Measurements from ENCODE around the gene KLRC3.
"Not testable (repeated sequence)": the region's sequence is repeated elsewhere in the genome, so short reads cannot be mapped to it uniquely, and the experiment has no call there.

KLRC3 gene

GRCh38 chr12:10420334-10420733 lies at the start of gene KLRC3:
Gene KLRC3 (minus strand): TSS chr12:10420595. CDS start chr12:10420550, 45 bp downstream.
- not testable (repeated sequence) for H3K4me3 ChIP-seq (ENCODE audit: low read length); H3K36me3 ChIP-seq (ENCODE audit: control insufficient read depth, low read depth, low read length); H3K27ac ChIP-seq (ENCODE audit: low read length); H3K4me1 ChIP-seq (ENCODE audit: control insufficient read depth, low read depth, low read length); H3K9ac ChIP-seq (ENCODE audit: low read length); H3K27me3 ChIP-seq (ENCODE audit: control insufficient read depth, insufficient read depth, low read length); H3K9me3 ChIP-seq (ENCODE audit: control insufficient read depth, low read depth, low read length)

GRCh38 chr12:10469701-10470100 lies 49.3 kb upstream of the KLRC3 start:
- no peaks in the 10 kb centered on the region for H3K9me3 ChIP-seq (ENCODE audit: control insufficient read depth, low read depth, low read length)
- H3K4me1 ChIP-seq (ENCODE audit: control insufficient read depth, low read depth, low read length) = no peaks in the 10 kb centered on the region
- no peaks in the 10 kb centered on the region for H3K27me3 ChIP-seq (ENCODE audit: control insufficient read depth, insufficient read depth, low read length)
- H3K27ac ChIP-seq (ENCODE audit: low read length) = no peak overlapping the region
- no peak overlapping the region for H3K9ac ChIP-seq (ENCODE audit: low read length)
- no peak overlapping the region for H3K4me3 ChIP-seq (ENCODE audit: low read length)
- H3K36me3 ChIP-seq (ENCODE audit: control insufficient read depth, low read depth, low read length) = no peaks in the 10 kb centered on the region

DNA sequence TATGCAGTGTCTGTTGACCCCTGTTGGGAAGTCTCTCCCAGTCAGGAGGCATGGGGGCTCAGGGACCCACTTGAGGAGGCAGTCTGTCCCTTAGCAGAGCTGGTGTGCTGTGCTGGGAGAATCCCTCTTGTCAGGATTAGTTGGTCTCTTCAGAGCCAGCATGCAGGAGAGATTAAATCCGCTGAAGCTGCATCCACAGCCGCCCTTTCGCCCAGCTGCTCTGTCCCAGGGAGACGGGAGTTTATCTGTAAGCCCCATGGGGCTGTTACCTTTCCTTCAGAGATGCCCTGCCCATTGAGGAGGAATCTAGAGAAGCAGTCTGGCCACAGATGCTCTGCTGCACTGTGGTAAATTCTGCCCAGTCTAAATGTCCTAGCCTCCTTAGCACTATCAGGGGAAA lies 45.9 kb upstream of the KLRC3 start:
- Histone ChIP-seq H3K9me3 (ENCODE audit: control insufficient read depth, low read depth, low read length) (no peaks in the 10 kb centered on the region), H3K27ac (ENCODE audit: low read length) (no peak overlapping the region), H3K36me3 (ENCODE audit: control insufficient read depth, low read depth, low read length) (no peaks in the 10 kb centered on the region), H3K4me1 (ENCODE audit: control insufficient read depth, low read depth, low read length) (no peaks in the 10 kb centered on the region), H3K27me3 (ENCODE audit: control insufficient read depth, insufficient read depth, low read length) (no peaks in the 10 kb centered on the region), H3K4me3 (ENCODE audit: low read length) (no peak overlapping the region), H3K9ac (ENCODE audit: low read length) (no peak overlapping the region)

GRCh38 chr12:10457760-10458159 lies 37.4 kb upstream of the KLRC3 start:
- H3K9me3 ChIP-seq (ENCODE audit: control insufficient read depth, low read depth, low read length) = no peaks in the 10 kb centered on the region
- no peaks in the 10 kb centered on the region for H3K27me3 ChIP-seq (ENCODE audit: control insufficient read depth, insufficient read depth, low read length)
- no peak overlapping the region for H3K27ac ChIP-seq (ENCODE audit: low read length)
- H3K36me3 ChIP-seq (ENCODE audit: control insufficient read depth, low read depth, low read length) = no peaks in the 10 kb centered on the region
- no peak overlapping the region for H3K4me3 ChIP-seq (ENCODE audit: low read length)
- H3K9ac ChIP-seq (ENCODE audit: low read length) = no peak overlapping the region
- peaks cover 3% of the 10 kb centered on the region for H3K4me1 ChIP-seq (ENCODE audit: control insufficient read depth, low read depth, low read length)

DNA sequence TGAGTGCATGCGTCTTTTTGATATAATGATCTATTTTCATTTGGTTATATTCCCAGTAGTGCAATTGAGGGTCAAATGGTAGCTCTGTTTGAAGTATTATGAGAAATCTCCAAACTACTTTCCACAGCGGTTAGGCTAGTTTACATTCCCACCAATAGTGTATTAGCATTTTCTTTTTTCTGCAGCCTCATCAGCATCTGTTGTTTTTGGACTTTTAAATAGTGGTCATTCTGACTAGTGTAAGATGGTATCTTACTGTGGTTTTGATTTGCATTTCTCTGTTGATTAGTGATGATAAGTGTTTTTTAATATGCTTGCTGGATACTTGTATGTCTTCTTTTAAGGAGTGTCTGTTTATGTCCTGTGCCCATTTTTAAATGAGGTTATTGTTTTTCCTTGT lies 36.5 kb upstream of the KLRC3 start:
- no peak overlapping the region for H3K27ac ChIP-seq (ENCODE audit: low read length)
- H3K4me1 ChIP-seq (ENCODE audit: control insufficient read depth, low read depth, low read length) = peaks cover 3% of the 10 kb centered on the region
- H3K9ac ChIP-seq (ENCODE audit: low read length) = no peak overlapping the region
- H3K9me3 ChIP-seq (ENCODE audit: control insufficient read depth, low read depth, low read length) = no peaks in the 10 kb centered on the region
- H3K27me3 ChIP-seq (ENCODE audit: control insufficient read depth, insufficient read depth, low read length) = no peaks in the 10 kb centered on the region
- no peaks in the 10 kb centered on the region for H3K36me3 ChIP-seq (ENCODE audit: control insufficient read depth, low read depth, low read length)
- H3K4me3 ChIP-seq (ENCODE audit: low read length) = no peak overlapping the region

DNA sequence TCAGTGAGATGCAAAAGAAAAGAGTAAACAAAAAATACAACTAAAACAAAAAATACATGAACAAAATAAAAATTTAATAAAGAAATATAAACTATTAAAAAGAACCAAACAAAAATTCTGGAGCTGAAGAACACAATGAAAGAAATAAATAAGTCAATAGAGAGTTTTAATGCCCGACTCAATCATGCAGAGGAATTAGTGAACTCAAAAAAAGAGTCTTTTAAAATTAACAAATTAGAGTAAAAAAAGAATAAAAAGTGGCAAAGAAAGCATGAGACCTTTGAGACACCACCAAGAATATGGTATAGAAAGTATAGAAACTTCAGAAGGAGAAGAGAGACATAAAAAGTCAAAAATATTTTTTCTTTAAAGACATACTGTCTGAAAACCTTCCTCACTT lies 35.4 kb upstream of the KLRC3 start:
- Histone ChIP-seq H3K36me3 (ENCODE audit: control insufficient read depth, low read depth, low read length) (no peaks in the 10 kb centered on the region), H3K4me3 (ENCODE audit: low read length) (no peak overlapping the region), H3K27me3 (ENCODE audit: control insufficient read depth, insufficient read depth, low read length) (no peaks in the 10 kb centered on the region), H3K4me1 (ENCODE audit: control insufficient read depth, low read depth, low read length) (peaks cover 3% of the 10 kb centered on the region), H3K27ac (ENCODE audit: low read length) (no peak overlapping the region), H3K9me3 (ENCODE audit: control insufficient read depth, low read depth, low read length) (no peaks in the 10 kb centered on the region), H3K9ac (ENCODE audit: low read length) (no peak overlapping the region)

- Histone ChIP-seq H3K9me3 (ENCODE audit: control insufficient read depth, low read depth, low read length) (no peaks in the 10 kb centered on the region), H3K27ac (ENCODE audit: low read length) (no peak overlapping the region), H3K4me3 (ENCODE audit: low read length) (no peak overlapping the region), H3K4me1 (ENCODE audit: control insufficient read depth, low read depth, low read length) (peaks cover 3% of the 10 kb centered on the region), H3K36me3 (ENCODE audit: control insufficient read depth, low read depth, low read length) (no peaks in the 10 kb centered on the region), H3K9ac (ENCODE audit: low read length) (no peak overlapping the region), H3K27me3 (ENCODE audit: control insufficient read depth, insufficient read depth, low read length) (no peaks in the 10 kb centered on the region)
Observed at GRCh38 chr12:10454531-10454930, 34.1 kb upstream of the KLRC3 start.

DNA sequence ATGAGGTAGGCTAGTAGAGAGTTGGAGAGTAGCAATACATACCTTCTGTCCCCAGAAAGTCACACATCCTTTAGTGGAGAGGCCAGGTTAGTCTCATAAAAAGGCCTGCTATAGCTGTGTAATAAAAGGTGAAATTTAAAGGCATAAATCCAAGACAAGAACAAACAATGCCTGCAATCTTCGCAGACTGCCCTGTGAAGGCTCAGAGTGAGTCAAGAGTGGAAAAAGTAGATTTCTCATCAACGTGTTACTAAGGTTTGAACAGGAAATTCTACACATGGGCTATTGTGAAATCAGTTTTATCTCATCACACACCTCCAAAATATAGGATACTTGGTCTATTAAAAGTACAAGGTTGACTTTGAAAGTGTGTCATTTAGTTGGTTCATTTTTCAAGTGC lies 32.8 kb upstream of the KLRC3 start, which contains the start of gene KLRC1:
KLRC1 (minus strand) TSS at position 222 of the 400 bp plus-strand sequence. CDS start 2,221 bp downstream, outside the sequence.
- Histone ChIP-seq H3K4me1 (ENCODE audit: control insufficient read depth, low read depth, low read length) (peaks cover 3% of the 10 kb centered on the region), H3K27ac (ENCODE audit: low read length) (no peak within 1 kb of the TSS), H3K4me3 (ENCODE audit: low read length) (no peak within 1 kb of the TSS), H3K27me3 (ENCODE audit: control insufficient read depth, insufficient read depth, low read length) (no peaks in the 10 kb centered on the region), H3K36me3 (ENCODE audit: control insufficient read depth, low read depth, low read length) (no peaks in the 10 kb centered on the region), H3K9ac (ENCODE audit: low read length) (no peak within 1 kb of the TSS), H3K9me3 (ENCODE audit: control insufficient read depth, low read depth, low read length) (no peaks in the 10 kb centered on the region)

- Histone ChIP-seq H3K27ac (ENCODE audit: low read length) (no peak overlapping the region), H3K36me3 (ENCODE audit: control insufficient read depth, low read depth, low read length) (no peaks in the 10 kb centered on the region), H3K9me3 (ENCODE audit: control insufficient read depth, low read depth, low read length) (no peaks in the 10 kb centered on the region), H3K4me1 (ENCODE audit: control insufficient read depth, low read depth, low read length) (no peaks in the 10 kb centered on the region), H3K9ac (ENCODE audit: low read length) (no peak overlapping the region), H3K4me3 (ENCODE audit: low read length) (no peak overlapping the region), H3K27me3 (ENCODE audit: control insufficient read depth, insufficient read depth, low read length) (no peaks in the 10 kb centered on the region)
Observed at GRCh38 chr12:10448236-10448635, 27.8 kb upstream of the KLRC3 start.

DNA sequence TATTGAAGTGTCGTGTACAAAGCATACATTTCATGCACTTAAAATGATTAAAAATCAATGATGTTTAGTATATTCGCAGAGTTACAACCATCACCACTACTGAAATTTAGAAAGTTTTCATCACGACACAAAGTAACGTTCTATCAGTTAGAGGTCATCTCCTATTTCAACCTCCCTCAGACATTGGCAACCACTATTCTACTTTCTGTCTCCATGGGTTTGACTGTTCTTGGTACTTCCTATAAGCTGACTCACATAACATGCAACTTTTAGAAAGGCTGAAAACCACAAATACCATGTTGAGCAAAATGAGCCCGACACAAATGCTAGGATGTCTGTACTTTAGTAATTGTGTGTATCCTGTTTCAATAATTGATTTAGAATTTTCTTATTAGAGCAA lies 25.7 kb upstream of the KLRC3 start:
- H3K27me3 ChIP-seq (ENCODE audit: control insufficient read depth, insufficient read depth, low read length); H3K36me3 ChIP-seq (ENCODE audit: control insufficient read depth, low read depth, low read length); H3K4me3 ChIP-seq (ENCODE audit: low read length): not testable (repeated sequence)

DNA sequence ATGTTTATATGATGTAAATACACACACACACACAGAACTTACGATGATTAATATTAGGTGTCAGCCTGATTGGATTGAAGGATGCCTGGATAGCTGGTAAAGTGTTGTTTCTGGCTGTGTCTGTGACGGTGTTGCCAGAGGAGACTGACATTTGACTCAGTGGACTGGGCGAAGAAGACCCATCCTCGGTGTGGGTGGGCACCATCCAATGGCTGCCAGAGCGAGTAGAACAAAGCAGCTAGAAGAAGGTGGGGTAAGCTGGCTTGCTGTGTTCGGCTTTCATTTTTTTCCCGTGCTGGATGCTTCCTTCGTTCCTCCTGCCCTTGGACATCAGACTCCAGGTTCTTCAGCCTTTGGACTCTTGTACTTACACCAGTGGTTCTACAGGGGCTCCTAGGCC lies 20.7 kb upstream of the KLRC3 start:
- not testable (repeated sequence) for H3K36me3 ChIP-seq (ENCODE audit: control insufficient read depth, low read depth, low read length); H3K4me3 ChIP-seq (ENCODE audit: low read length); H3K9me3 ChIP-seq (ENCODE audit: control insufficient read depth, low read depth, low read length); H3K9ac ChIP-seq (ENCODE audit: low read length); H3K27me3 ChIP-seq (ENCODE audit: control insufficient read depth, insufficient read depth, low read length); H3K27ac ChIP-seq (ENCODE audit: low read length); H3K4me1 ChIP-seq (ENCODE audit: control insufficient read depth, low read depth, low read length)

More for the DNA sequence above, 25.7 kb upstream of the KLRC3 start:
- not testable (repeated sequence) for H3K9ac ChIP-seq (ENCODE audit: low read length); H3K27ac ChIP-seq (ENCODE audit: low read length); H3K9me3 ChIP-seq (ENCODE audit: control insufficient read depth, low read depth, low read length); H3K4me1 ChIP-seq (ENCODE audit: control insufficient read depth, low read depth, low read length)

- not testable (repeated sequence) for H3K27me3 ChIP-seq (ENCODE audit: control insufficient read depth, insufficient read depth, low read length); H3K36me3 ChIP-seq (ENCODE audit: control insufficient read depth, low read depth, low read length); H3K9me3 ChIP-seq (ENCODE audit: control insufficient read depth, low read depth, low read length); H3K9ac ChIP-seq (ENCODE audit: low read length); H3K4me3 ChIP-seq (ENCODE audit: low read length); H3K27ac ChIP-seq (ENCODE audit: low read length); H3K4me1 ChIP-seq (ENCODE audit: control insufficient read depth, low read depth, low read length)
Observed at GRCh38 chr12:10439608-10440274, 19.3 kb upstream of the KLRC3 start.
